Activated naive CD4-positive, alpha-beta T cell (primary cell): ENCODE results near the gene DIRAS1.
"Not testable (repeated sequence)": the region's sequence is repeated elsewhere in the genome, so short reads cannot be mapped to it uniquely, and the experiment has no call there.

Source experiments
- DNase-seq, 4 experiments: peaks; one replicate each; lab custom pipeline; 2025; lab: John Stamatoyannopoulos, UW

Gene DIRAS1

GRCh38 chr19:2711172-2711874, 9.8 kb downstream of the DIRAS1 start:
- DNase-seq, result no peak

- no peak for DNase-seq
Measured at GRCh38 chr19:2706251-2706650, 14.9 kb downstream of the DIRAS1 start.

GRCh38 chr19:2703691-2704216, 17.4 kb downstream of the DIRAS1 start:
- no peak for DNase-seq

GRCh38 chr19:2703077-2703437, 18.1 kb downstream of the DIRAS1 start:
- DNase-seq, result no peak

- DNase-seq, result peak; percentile 77 to 98 (median 88)
Measured at GRCh38 chr19:2702170-2703076, 18.7 kb downstream of the DIRAS1 start, which contains the start of gene GNG7. Gene GNG7 (minus strand): TSS chr19:2702694. CDS start chr19:2520688, 182,006 bp downstream.

GRCh38 chr19:2701361-2702169, 19.6 kb downstream of the DIRAS1 start:
- DNase-seq, result no peak

- DNase-seq, result no peak
Measured at GRCh38 chr19:2700660-2701360, 20.4 kb downstream of the DIRAS1 start.

- no peak for DNase-seq
Measured at GRCh38 chr19:2699413-2700140, 21.6 kb downstream of the DIRAS1 start.

- no peak for DNase-seq
Measured at GRCh38 chr19:2694196-2694595, 27.0 kb downstream of the DIRAS1 start.

GRCh38 chr19:2693492-2694160, 27.5 kb downstream of the DIRAS1 start:
- no peak for DNase-seq

GRCh38 chr19:2691951-2692350, 29.2 kb downstream of the DIRAS1 start:
- no peak for DNase-seq

GRCh38 chr19:2690856-2691255, 30.3 kb downstream of the DIRAS1 start:
- DNase-seq, result no peak

- DNase-seq, result no peak
Measured at GRCh38 chr19:2686360-2686759, 34.8 kb downstream of the DIRAS1 start.

- no peak for DNase-seq
Measured at GRCh38 chr19:2685204-2685704, 35.9 kb downstream of the DIRAS1 start.

GRCh38 chr19:2683430-2684003, 37.7 kb downstream of the DIRAS1 start:
- no peak for DNase-seq

- DNase-seq, result no peak
Measured at GRCh38 chr19:2680808-2681207, 40.4 kb downstream of the DIRAS1 start.

- DNase-seq, result no peak
Measured at GRCh38 chr19:2679439-2679838, 41.7 kb downstream of the DIRAS1 start.

GRCh38 chr19:2678948-2679347, 42.2 kb downstream of the DIRAS1 start:
- not testable (repeated sequence) for DNase-seq

- DNase-seq, result no peak
Measured at GRCh38 chr19:2678044-2678671, 43.0 kb downstream of the DIRAS1 start.
